GM23338 (cell line): Measurements from ENCODE around the gene ZNF593OS.

ENCODE experiments used
- CREB1 ChIP-seq: fragments of 250-450 bp; sonication (Bioruptor Pico); IDR thresholded peaks from 2 replicates; pipeline ENCODE4 v1.5.0; 2020; ENCODE audit warnings: low read depth, mild to moderate bottlenecking, moderate library complexity
- CTCF ChIP-seq, 2 experiments: fragments of 200-600 bp in 1 of 2; sonication (generic) in 1 of 2; conservative IDR thresholded peaks; 2 replicates each; pipeline versions ENCODE4 v1.5.1 to v1.6.1; 2016 to 2017; ENCODE audit warnings: antibody characterized with exemption in 2 of 2, low read depth in 2 of 2, mild to moderate bottlenecking in 2 of 2, moderate library complexity in 1 of 2
- ETS1 ChIP-seq: IDR thresholded peaks from 2 replicates; pipeline ENCODE4 v1.6.1; 2016; ENCODE audit warnings: antibody characterized with exemption
- EZH2 ChIP-seq: fragments of 200-600 bp; sonication (generic); IDR thresholded peaks from one replicate; pipeline ENCODE4 v1.8.0; 2017; ENCODE audit warnings: antibody characterized with exemption, mild to moderate bottlenecking, low read depth; ENCODE audit not compliant: unreplicated experiment
- EZH2phosphoT487 ChIP-seq: fragments of 200-600 bp; sonication (generic); IDR thresholded peaks from one replicate; pipeline ENCODE4 v1.8.1; 2018; ENCODE audit warnings: antibody characterized with exemption; ENCODE audit not compliant: unreplicated experiment
- JUNB ChIP-seq: IDR thresholded peaks from one replicate; pipeline ENCODE4 v1.6.1; 2016; ENCODE audit warnings: antibody characterized with exemption; ENCODE audit not compliant: unreplicated experiment
- NANOG ChIP-seq: IDR thresholded peaks from 2 replicates; pipeline ENCODE4 v1.6.1; 2016; ENCODE audit warnings: antibody characterized with exemption, borderline replicate concordance
- POLR2AphosphoS5 ChIP-seq: IDR thresholded peaks from 2 replicates; pipeline ENCODE4 v1.6.1; 2016; ENCODE audit warnings: antibody characterized with exemption, low read depth
- REST ChIP-seq: IDR thresholded peaks from one replicate; pipeline ENCODE4 v1.6.1; 2018; ENCODE audit warnings: antibody characterized with exemption; ENCODE audit not compliant: unreplicated experiment
- ZNF114 ChIP-seq: fragments of 250-450 bp; sonication (Bioruptor Pico); IDR thresholded peaks from 2 replicates; pipeline ENCODE4 v1.5.0; 2020; ENCODE audit warnings: mild to moderate bottlenecking, moderate library complexity
- ZNF331 ChIP-seq: fragments of 250-450 bp; sonication (Bioruptor Pico); IDR thresholded peaks from 2 replicates; pipeline ENCODE4 v1.5.0; 2020; ENCODE audit warnings: low read depth, mild to moderate bottlenecking, moderate library complexity
- ZNF462 ChIP-seq: fragments of 250-450 bp; sonication (Bioruptor Pico); IDR thresholded peaks from 2 replicates; pipeline ENCODE4 v1.5.0; 2020; ENCODE audit warnings: mild to moderate bottlenecking, moderate library complexity

- TF ChIP-seq POLR2AphosphoS5 (no peak), CTCF (conservative IDR thresholded peaks at IDR 0.05; ENCODE audit: low read depth in 2 of 2) (no peak), EZH2phosphoT487 (no peak), EZH2 (no peak), ETS1 (no peak), ZNF114 (CRISPR knock-in tag) (no peak), ZNF331 (no peak), REST (no peak), CREB1 (CRISPR knock-in tag) (no peak), JUNB (no peak), NANOG (no peak), ZNF462 (CRISPR knock-in tag) (no peak)
These were observed 16.0 kb downstream of the ZNF593OS start for GRCh38 chr1:26155370-26156284.
